GM18867 (cell line): Measurements from ENCODE around the gene ANKRD24.
"Not testable (repeated sequence)": the region's sequence is repeated elsewhere in the genome, so short reads cannot be mapped to it uniquely, and the experiment has no call there.

Experiments
- ATAC-seq: cut with Tn5 transposase; IDR thresholded peaks from one replicate; pipeline ENCODE4 v1.9.1; 2021; ENCODE audit warnings: mild to moderate bottlenecking, moderate library complexity; ENCODE audit not compliant: unreplicated experiment

ANKRD24 gene

DNA sequence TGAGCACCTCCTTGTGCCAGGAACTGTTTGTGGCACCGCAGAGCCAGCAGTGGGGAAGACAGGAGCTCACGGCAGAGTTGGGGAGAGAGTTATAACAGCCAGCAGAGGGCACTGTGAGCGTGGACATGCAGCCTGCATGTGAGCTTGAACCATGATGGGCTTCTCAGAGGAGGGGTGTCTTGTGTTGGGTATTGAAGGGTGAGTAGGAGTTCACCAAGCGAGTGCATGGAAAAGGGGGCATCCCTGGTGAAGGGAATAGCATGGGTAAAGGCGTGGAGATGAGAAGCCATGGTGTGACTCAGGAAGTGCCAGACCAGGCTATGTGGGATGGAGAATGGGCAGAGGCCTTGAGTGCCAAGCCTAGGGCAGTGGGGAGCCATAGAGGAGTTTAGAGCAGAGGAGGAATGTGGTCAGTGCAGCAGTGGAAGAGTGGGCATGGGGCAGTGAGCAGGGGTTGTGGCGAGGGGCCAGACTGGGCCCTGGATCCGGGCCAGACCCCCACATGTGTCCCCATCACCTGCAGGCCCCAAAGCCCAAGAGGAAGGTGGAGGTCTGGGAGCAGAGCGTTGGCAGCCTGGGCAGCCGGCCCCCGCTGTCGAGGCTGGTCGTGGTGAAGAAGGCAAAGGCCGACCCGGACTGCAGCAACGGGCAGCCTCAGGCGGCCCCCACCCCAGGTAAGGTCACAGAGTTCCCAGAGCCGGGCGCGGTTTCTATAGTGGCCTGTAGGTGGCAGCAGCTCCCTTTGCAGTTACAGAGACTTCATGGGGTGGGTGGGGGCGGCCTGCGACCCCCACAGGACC is 84.8 kb downstream of the ANKRD24 start:
- no peak for ATAC-seq

DNA sequence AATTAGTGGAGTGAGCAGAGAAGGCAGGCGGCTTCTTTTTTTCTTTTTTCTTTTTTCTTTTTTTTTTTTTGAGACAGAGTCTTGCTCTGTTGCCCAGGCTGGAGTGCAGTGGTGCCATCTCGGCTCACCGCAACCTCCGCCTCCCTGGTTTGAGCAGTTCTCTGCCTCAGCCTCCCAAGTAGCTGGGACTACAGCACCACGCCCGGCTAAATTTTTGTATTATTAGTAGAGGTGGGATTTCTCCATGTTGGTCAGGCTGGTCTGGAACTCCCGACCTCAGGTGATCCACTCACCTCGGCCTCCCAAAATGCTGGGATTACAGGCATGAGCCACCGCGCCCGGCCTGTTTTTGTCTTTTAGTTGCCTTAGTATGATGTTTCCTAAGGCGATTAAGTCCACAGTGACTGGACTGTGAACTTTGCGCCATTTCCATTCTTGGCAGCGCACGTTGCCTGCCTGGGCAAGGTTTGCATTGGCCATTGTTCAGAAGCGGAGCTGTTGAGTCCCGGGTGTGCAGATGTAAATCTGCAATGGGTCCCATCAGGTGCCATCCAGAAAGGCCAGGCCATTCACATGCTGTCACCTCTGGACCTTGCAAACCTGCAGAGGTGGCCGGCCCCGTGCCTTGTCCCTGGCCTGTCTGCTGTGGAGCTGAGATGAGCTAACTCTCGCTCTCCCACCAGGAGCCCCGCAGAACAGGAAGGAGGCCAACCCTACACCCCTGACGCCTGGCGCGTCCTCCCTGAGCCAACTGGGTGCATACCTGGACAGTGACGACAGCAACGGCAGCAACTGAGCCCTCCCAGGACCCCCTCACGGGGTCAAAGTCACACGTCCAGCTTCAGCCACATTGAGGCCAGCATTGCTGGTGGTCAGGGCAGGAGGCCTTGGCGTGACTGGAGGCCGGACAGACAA is 85.7 kb downstream of the ANKRD24 start:
- no peak for ATAC-seq

DNA sequence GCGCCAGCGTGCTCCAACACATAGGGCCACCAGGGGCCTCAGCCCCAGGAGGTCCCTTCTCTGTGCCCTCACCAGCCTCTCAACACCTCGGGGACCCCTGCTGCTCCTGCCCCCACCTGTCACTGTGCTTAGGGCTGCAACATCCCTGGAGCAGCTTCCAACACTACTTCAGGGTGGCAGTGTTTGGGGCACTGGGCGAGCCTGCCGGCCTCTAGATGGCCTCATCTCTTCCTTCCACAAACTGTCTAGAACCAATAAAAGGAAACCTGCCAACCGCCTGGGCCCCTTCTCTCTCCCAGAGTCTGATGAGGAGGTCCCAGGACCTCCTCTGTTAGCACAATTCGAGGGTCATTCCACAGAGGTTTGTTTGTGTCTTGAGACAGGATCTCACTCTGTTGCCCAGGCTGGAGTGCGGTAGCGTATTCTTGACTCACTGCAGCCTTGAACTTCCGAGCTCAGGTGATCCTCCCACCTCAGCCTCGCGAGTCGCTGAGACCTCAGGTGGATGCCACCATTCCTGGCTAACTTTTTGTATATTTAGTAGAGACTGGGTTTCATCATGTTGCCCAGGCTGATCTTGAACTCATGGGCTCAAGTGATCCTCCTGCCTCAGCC is 86.4 kb downstream of the ANKRD24 start:
- ATAC-seq = no peak

DNA sequence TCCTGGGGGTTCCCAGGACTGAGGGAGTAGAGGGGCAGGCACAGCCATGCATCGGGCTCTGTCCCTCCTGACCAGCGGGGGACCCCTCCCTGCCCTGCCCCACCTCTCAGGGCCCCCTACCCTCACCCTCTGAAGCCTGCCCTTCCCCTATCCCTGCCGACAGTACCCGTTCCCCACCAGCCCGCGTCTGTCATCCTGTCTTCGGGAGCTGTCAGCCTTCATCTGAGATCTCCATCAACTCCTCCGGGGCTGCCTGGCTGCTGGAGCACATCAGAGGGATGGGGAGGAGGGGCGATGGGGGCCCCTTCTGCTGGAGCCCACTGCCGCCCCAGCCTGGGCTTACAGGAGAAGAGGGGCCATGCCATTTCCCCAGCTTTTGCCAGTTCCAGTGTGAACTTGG is 90.4 kb downstream of the ANKRD24 start:
- no peak for ATAC-seq

DNA sequence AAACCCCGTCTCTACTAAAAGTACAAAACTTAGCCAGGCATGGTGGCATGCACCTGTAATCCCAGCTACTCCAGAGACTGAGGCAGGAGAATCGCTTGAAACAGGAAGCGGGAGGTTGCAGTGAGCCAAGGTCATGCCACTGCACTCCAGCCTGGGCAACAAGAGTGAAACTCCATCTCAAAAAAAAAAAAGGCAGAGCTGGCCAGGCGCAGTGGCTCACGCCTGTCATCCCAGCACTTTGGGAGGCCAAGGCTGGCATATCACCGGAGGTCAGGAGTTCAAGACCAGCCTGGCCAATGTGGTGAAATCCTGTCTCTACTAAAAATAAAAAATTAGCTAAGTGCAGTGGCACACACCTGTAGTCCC is 91.8 kb downstream of the ANKRD24 start:
- not testable (repeated sequence) for ATAC-seq
